ENCODE measurements around the gene ARHGEF26. TPM values are rescaled to one million over a fixed set of nuclear protein-coding genes. Genes with fewer than 3 reads are reported as not detected.

The ARHGEF26 gene
- total RNA-seq, 4 donors from 2014 or later = 18.5 to 45.2 (median 26.3) TPM

GRCh38 chr3:154177406-154177805, 56.2 kb downstream of the ARHGEF26 start:
- no peak for TF ChIP-seq CTCF (IDR thresholded peaks at IDR 0.05; ENCODE audit: low read depth)

- TF ChIP-seq CTCF (IDR thresholded peaks at IDR 0.05; ENCODE audit: low read depth) = no peak
Measured at GRCh38 chr3:154178172-154178571, 57.0 kb downstream of the ARHGEF26 start.

GRCh38 chr3:154180836-154181691, 59.9 kb downstream of the ARHGEF26 start:
- no peak for TF ChIP-seq CTCF (IDR thresholded peaks at IDR 0.05; ENCODE audit: low read depth)

- TF ChIP-seq CTCF (IDR thresholded peaks at IDR 0.05; ENCODE audit: low read depth) = no peak
Measured at GRCh38 chr3:154182322-154182922, 61.2 kb downstream of the ARHGEF26 start.

GRCh38 chr3:154182975-154183374, 61.8 kb downstream of the ARHGEF26 start:
- TF ChIP-seq CTCF (IDR thresholded peaks at IDR 0.05; ENCODE audit: low read depth) = no peak

- TF ChIP-seq CTCF (IDR thresholded peaks at IDR 0.05; ENCODE audit: low read depth) = no peak
Measured at GRCh38 chr3:154184582-154184981, 63.4 kb downstream of the ARHGEF26 start.

- no peak for TF ChIP-seq CTCF (IDR thresholded peaks at IDR 0.05; ENCODE audit: low read depth)
Measured at GRCh38 chr3:154188437-154188836, 67.2 kb downstream of the ARHGEF26 start.

Measured in subcutaneous adipose tissue (tissue), 4 donors.